ENCODE data around the gene TBC1D23. TPM values are rescaled to one million over a fixed set of nuclear protein-coding genes. Genes with fewer than 3 reads are reported as not detected.

The TBC1D23 gene
- total and polyA plus RNA-seq, 2 of the 13 experiments (the other 11 are each of a cell fraction or from before 2014, with no cell fraction given) = 28.7 to 35.4 TPM

- no TSS peak for BruUV-seq (replicated peaks)
- H3K36me3 ChIP-seq (replicated peaks in 1 of 2; ENCODE audit: control insufficient read depth in 1 of 2, insufficient read depth in 2 of 2, low read length in 2 of 2) = no peaks in the 10 kb centered on the region
- no peak overlapping the region for H2AFZ ChIP-seq (ENCODE audit: low read length)
- no peaks in the 10 kb centered on the region for H4K20me1 ChIP-seq (ENCODE audit: insufficient read depth, low read length)
- peak; percentile 46 for FAIRE-seq
- H3K79me2 ChIP-seq (ENCODE audit: insufficient read depth, low read length) = no peaks in the 10 kb centered on the region
- DNase-seq (ENCODE audit: low spot score) = peak; percentile 68
- intact Hi-C loops (cut with micrococcal nuclease; ENCODE audit: unreplicated experiment) = loop anchor here (1.0 to 10.0 kb wide), 4 partner anchors 186 to 422 kb away; no protein-coding TSS in a partner anchor
- no peak overlapping the region for H3K27ac ChIP-seq (ENCODE audit: extremely low read length, insufficient read depth, low read length)
- peak; percentile 97 for ATAC-seq
- H3K9ac ChIP-seq (ENCODE audit: insufficient read depth, low read depth, low read length) = no peak overlapping the region
- H3K4me1 ChIP-seq (ENCODE audit: insufficient read depth, low read length) = peaks cover 49% of the 10 kb centered on the region
- H3K4me3 ChIP-seq (replicated peaks in 1 of 3; ENCODE audit: insufficient read depth in 1 of 3, low read depth in 2 of 3, low read length in 3 of 3) = no peak overlapping the region
- in situ Hi-C loops (cut with HindIII; ENCODE audit: extremely low pct_ligation_motif_present, low pct_unique_long_range_greater_than_20kb) = loop anchor here (5.0 kb wide), 2 partner anchors 187 to 412 kb away; no protein-coding TSS in a partner anchor
- no peaks in the 10 kb centered on the region for H3K9me3 ChIP-seq (ENCODE audit: low read length)
- CTCF ChIA-PET (ENCODE audit: low intra/inter-chr PET ratio, low total read pairs) = interaction anchor here (2.1 to 2.9 kb wide), 3 partner anchors 186 to 422 kb away, joined by 8 to 17 read pairs (median 17); no protein-coding TSS in a partner anchor
- 39% methylated on average over 5 of the region's 7 CpGs for WGBS (ENCODE audit: low lambda C conversion rate)
- POLR2A ChIA-PET = interaction anchor here (0.8 to 1.3 kb wide), 12 partner anchors 178 to 422 kb away, joined by 3 to 13 read pairs (median 4); no protein-coding TSS in a partner anchor
- H3K27me3 ChIP-seq (ENCODE audit: control insufficient read depth in 1 of 2, insufficient read depth in 2 of 2, low read length in 2 of 2) = no peaks in the 10 kb centered on the region
- H3K4me2 ChIP-seq (ENCODE audit: low read depth, low read length) = peak overlapping the region; percentile 4; the same call in 1 of the 2 replicates
- TF ChIP-seq SP2 (CRISPR knock-in tag; IDR thresholded peaks at IDR 0.05) = no peak
- TF ChIP-seq ZNF660 (CRISPR knock-in tag; IDR thresholded peaks at IDR 0.05; ENCODE audit: borderline replicate concordance, low read depth) = no peak
- no peak for TF ChIP-seq ZNF468 (CRISPR knock-in tag; IDR thresholded peaks at IDR 0.05)
- peak; percentile 58 for TF ChIP-seq SALL1 (CRISPR knock-in tag; IDR thresholded peaks at IDR 0.05)
- no peak for TF ChIP-seq MZF1 (CRISPR knock-in tag; IDR thresholded peaks at IDR 0.05; ENCODE audit: borderline replicate concordance)
- TF ChIP-seq ZNF709 (CRISPR knock-in tag; IDR thresholded peaks at IDR 0.05) = no peak
- TF ChIP-seq CEBPZ (IDR thresholded peaks at IDR 0.05; ENCODE audit: low read length) = no peak
- no peak for TF ChIP-seq CREBL2 (CRISPR knock-in tag; IDR thresholded peaks at IDR 0.05; ENCODE audit: borderline replicate concordance)
- TF ChIP-seq REST (IDR thresholded peaks at IDR 0.05; ENCODE audit: borderline replicate concordance in 1 of 2, low read depth in 1 of 2, low read length in 2 of 2) = no peak
- TF ChIP-seq ZNF674 (CRISPR knock-in tag; IDR thresholded peaks at IDR 0.05; ENCODE audit: low read depth) = no peak
- TF ChIP-seq CTCF (CRISPR knock-in tag; IDR thresholded peaks at IDR 0.05) = peak; percentile 89
These were observed 6.5 kb upstream of the TBC1D23 start for GRCh38 chr3:100254168-100254777.

All from HepG2 (cell line).